Heart left ventricle (tissue), 16 donors: ENCODE data around the gene DNAAF3. TPM values are rescaled to one million over a fixed set of nuclear protein-coding genes. Genes with fewer than 3 reads are reported as not detected.
"Not testable (repeated sequence)": the region's sequence is repeated elsewhere in the genome, so short reads cannot be mapped to it uniquely, and the experiment has no call there.

Source experiments
- ATAC-seq, 4 donors: fragments of 200-7000 bp; cut with Tn5 transposase; one replicate each; pipeline ENCODE4 v1.9.1; 2020 to 2022; ENCODE audit warnings: moderate library complexity in 4 of 4, mild to moderate bottlenecking in 3 of 4, moderate number of reproducible peaks in 1 of 4
- DNase-seq, 5 donors: peaks; one replicate each; pipeline ENCODE4 v3.0.0-alpha.2; 2020
- H3K27ac ChIP-seq, 12 donors: fragments of 200-600 bp; sonication (generic) in 4 of 12; one replicate each; pipeline versions ENCODE4 v1.5.0 to v1.8.0; 2016 to 2022; ENCODE audit warnings: mild to moderate bottlenecking in 2 of 12
- H3K27me3 ChIP-seq, 9 donors: fragments of 200-600 bp; sonication (generic) in 2 of 9; one replicate each; pipeline versions ENCODE4 v1.5.1 to v1.8.0; 2016 to 2022; ENCODE audit warnings: mild to moderate bottlenecking in 3 of 9
- H3K36me3 ChIP-seq, 9 donors: fragments of 200-600 bp; sonication (generic) in 2 of 9; one replicate each; pipeline versions ENCODE4 v1.5.0 to v1.8.0; 2018 to 2022; ENCODE audit warnings: mild to moderate bottlenecking in 2 of 9
- H3K4me1 ChIP-seq, 12 donors: fragments of 200-600 bp; sonication (generic) in 4 of 12; one replicate each; pipeline versions ENCODE4 v1.5.0 to v1.8.0; 2016 to 2022; ENCODE audit warnings: mild to moderate bottlenecking in 3 of 12
- H3K4me3 ChIP-seq, 12 donors: fragments of 200-600 bp; sonication (generic) in 4 of 12; one replicate each; pipeline versions ENCODE4 v1.5.0 to v1.8.0; 2017 to 2022; ENCODE audit warnings: mild to moderate bottlenecking in 9 of 12, moderate library complexity in 4 of 12
- H3K9me3 ChIP-seq, 12 donors: fragments of 200-600 bp; sonication (generic) in 4 of 12; one replicate each; pipeline versions ENCODE4 v1.5.0 to v1.8.0; 2016 to 2022; ENCODE audit warnings: mild to moderate bottlenecking in 1 of 12
- POLR2A ChIP-seq, 2 donors: fragments of 450-650 bp; IDR thresholded peaks; one replicate each; pipeline ENCODE4 v1.6.1; 2017; ENCODE audit warnings: antibody characterized with exemption in 2 of 2, mild to moderate bottlenecking in 2 of 2, moderate library complexity in 2 of 2
- WGBS, 4 donors: extraction: QIAGEN DNeasy Blood & Tissue Kit in 2 of 4; methylation state at CpG; one replicate each; pipeline versions ENCODE4 v1.1.5 to v1.1.7; 2013 to 2018; 5-methylcytosine and 5-hydroxymethylcytosine counted together
- intact Hi-C, 10 donors: fragments of 100-400 bp; cut with DNase I; formaldehyde crosslinking; loops; one replicate each; pipeline versions ENCODE4 v1.11.1 to v1.14.2; 2022
- polyA plus RNA-seq, 2 donors: library from polyadenylated mRNA; stranded (reverse); fragments of 200-250 nt; gene quantifications; one replicate each; pipeline ENCODE4 v1.2.3, GENCODE V29; 2013
- total RNA-seq, 9 donors: library from RNA; depleted of rRNA in 2 of 9; stranded (reverse); fragments of >200 nt in 2 of 9; fragmentation: NEBNext Ultra II Directional in 3 of 9; extraction: Animal tissue kit (Norgen Biotek cat#: 25700) in 3 of 9; gene quantifications; one replicate each; pipeline versions ENCODE4 v1.1.0 to v1.2.4, GENCODE V29; 2016 to 2023
- TF ChIP-seq, protein P1 (sequence below), 12 donors: fragments of 200-600 bp; sonication (generic) in 4 of 12; IDR thresholded peaks; one replicate each; pipeline versions ENCODE4 v1.5.0 to v1.8.0; 2018 to 2022; ENCODE audit warnings: antibody characterized with exemption in 12 of 12, mild to moderate bottlenecking in 5 of 12
- donor health status: ischemic (EF 13 %, LVEDD 7.1; RV severe dilation, severe dysfunction).
- donor health status: healthy with polysubstance abuse.
- donor health status: DM: no; HTN: yes; CAD: no.
- donor health status: DM: no; HTN: no; CAD: no.
- donor health status: ischemic (EF 25% LVEDD 6.9; RV normal size, moderate dysfunction).
- donor health status: ischemic (EF 25% LVEDD 5.7; RV mildly dilated, moderate dysfunction).
- donor health status: healthy.
- donor health status: DM: yes; HTN: yes; CAD: no.
- donor health status: ischemic (EF 35%, LVEDD 5.7; RV mildly dilated, moderate dysfunction).
- donor health status: nonischemic (EF 11% LVEDD 7.7; RV severe dilation, severe dysfunction).
- donor health status: DM: yes; HTN: yes; CAD: no.
- donor health status: PGD.
- donor health status: ischemic (EF 29% LVEDD 5.4; RV normal size, mild dysfunction).
- donor health status: nonischemic (EF 23%, LVEDD 6.1; RV moderate dilation, normal function).

Gene DNAAF3
- total and polyA plus RNA-seq, 11 donors: 0.56 to 5.7 (median 2.1) TPM

GRCh38 chr19:55202199-55202598, 35.8 kb upstream of the DNAAF3 start:
- H3K27ac ChIP-seq, H3K4me3 ChIP-seq, H3K4me1 ChIP-seq, H3K36me3 ChIP-seq, intact Hi-C loops, ATAC-seq, H3K9me3 ChIP-seq, H3K27me3 ChIP-seq: not testable (repeated sequence)
- WGBS, 4 donors: 64 to 79% (median 69%) methylated on average over 7 to 10 of the region's 10 CpGs
- TF ChIP-seq, protein P1, sequence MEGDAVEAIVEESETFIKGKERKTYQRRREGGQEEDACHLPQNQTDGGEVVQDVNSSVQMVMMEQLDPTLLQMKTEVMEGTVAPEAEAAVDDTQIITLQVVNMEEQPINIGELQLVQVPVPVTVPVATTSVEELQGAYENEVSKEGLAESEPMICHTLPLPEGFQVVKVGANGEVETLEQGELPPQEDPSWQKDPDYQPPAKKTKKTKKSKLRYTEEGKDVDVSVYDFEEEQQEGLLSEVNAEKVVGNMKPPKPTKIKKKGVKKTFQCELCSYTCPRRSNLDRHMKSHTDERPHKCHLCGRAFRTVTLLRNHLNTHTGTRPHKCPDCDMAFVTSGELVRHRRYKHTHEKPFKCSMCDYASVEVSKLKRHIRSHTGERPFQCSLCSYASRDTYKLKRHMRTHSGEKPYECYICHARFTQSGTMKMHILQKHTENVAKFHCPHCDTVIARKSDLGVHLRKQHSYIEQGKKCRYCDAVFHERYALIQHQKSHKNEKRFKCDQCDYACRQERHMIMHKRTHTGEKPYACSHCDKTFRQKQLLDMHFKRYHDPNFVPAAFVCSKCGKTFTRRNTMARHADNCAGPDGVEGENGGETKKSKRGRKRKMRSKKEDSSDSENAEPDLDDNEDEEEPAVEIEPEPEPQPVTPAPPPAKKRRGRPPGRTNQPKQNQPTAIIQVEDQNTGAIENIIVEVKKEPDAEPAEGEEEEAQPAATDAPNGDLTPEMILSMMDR (IDR thresholded peaks at IDR 0.05): peak in 1 of 12 donors; percentile 16
- peak in 1 of 5 donors; percentile 42 for DNase-seq

DNA sequence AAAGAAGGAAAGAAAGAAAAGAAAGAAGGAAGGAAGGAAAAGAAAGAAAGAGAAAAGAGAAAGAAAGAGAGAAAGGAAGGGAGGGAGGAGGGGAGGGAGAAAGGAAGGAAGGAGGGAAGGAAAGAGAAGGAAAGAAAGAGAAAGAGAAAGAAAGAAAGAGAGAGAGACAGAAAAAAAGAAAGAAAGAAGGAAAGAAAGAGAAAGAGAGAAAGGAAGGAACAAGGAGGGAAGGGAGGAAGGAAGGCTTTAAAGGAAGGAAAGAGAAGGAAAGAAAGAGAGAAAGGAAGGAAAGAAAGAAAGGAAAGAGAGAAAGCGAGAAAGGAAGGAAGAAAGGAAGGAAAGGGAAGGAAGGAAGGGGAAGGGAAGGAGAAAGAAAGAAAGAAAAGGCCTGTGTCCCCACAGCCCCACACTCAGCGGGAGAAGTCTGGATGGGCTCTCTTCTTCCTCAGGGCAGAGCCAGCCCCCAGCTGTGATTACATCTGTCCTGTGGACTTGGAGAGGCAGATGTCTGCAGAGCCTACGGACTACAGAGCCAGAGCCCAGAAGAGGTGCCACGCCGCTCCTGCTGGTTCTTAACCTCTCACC, 33.3 kb upstream of the DNAAF3 start:
- Histone ChIP-seq H3K9me3 (no peaks in the 10 kb centered on the region), H3K27me3 (no peaks in the 10 kb centered on the region), H3K4me3 (no peak overlapping the region), H3K27ac (no peak overlapping the region), H3K4me1 (no peaks in the 10 kb centered on the region), H3K36me3 (no peaks in the 10 kb centered on the region)
- intact Hi-C loops: no loop called here
- no peak for ATAC-seq
- peak in 1 of 5 donors; percentile 28 for DNase-seq
- no peak for TF ChIP-seq POLR2A (IDR thresholded peaks at IDR 0.05)
- TF ChIP-seq, protein P1 (IDR thresholded peaks at IDR 0.05): no peak
- WGBS, 4 donors: 51 to 67% (median 62%) methylated on average over 3 to 5 of the region's 5 CpGs

- Histone ChIP-seq H3K4me1 (no peaks in the 10 kb centered on the region), H3K36me3 (no peaks in the 10 kb centered on the region), H3K27ac (no peak overlapping the region), H3K4me3 (no peak overlapping the region), H3K9me3 (no peaks in the 10 kb centered on the region), H3K27me3 (no peaks in the 10 kb centered on the region)
- intact Hi-C loops: no loop called here
- DNase-seq: peak in 1 of 5 donors; percentile 10
- no peak for TF ChIP-seq POLR2A (IDR thresholded peaks at IDR 0.05)
- TF ChIP-seq, protein P1 (IDR thresholded peaks at IDR 0.05): no peak
- ATAC-seq: no peak
- 52 to 59% (median 56%) methylated on average over 4 to 5 of the region's 5 CpGs for WGBS, 4 donors
Observed at GRCh38 chr19:55198651-55199050, 32.2 kb upstream of the DNAAF3 start.

DNA sequence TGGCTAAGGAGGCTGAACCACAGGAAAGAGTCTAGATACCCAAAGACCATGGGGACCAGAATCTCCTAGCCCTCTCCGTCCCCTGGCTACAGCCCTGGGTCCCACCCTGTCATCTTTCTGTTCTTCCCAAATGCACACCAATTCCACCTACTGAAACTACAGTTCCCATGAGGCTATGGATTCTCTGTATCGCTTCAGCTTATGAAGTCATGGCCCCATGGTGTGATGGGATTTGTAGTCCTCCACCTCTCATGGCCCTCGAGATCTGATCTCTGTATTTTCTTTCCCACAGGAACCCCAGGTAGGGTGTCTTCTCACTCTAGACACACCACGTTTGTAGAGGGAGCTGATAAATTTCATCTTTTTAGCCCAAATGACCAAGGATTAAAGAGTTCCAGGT, 31.1 kb upstream of the DNAAF3 start:
- DNase-seq (no peak), ATAC-seq (no peak)
- TF ChIP-seq POLR2A (IDR thresholded peaks at IDR 0.05): no peak
- TF ChIP-seq, protein P1 (IDR thresholded peaks at IDR 0.05): no peak
- H3K4me3 ChIP-seq: no peak overlapping the region
- no peak overlapping the region for H3K27ac ChIP-seq
- no peaks in the 10 kb centered on the region for H3K27me3 ChIP-seq
- WGBS, 4 donors: 62 to 68% (median 66%) methylated on average over 4 of the region's 4 CpGs
- H3K36me3 ChIP-seq: no peaks in the 10 kb centered on the region
- no peaks in the 10 kb centered on the region for H3K9me3 ChIP-seq
- intact Hi-C loops: no loop called here
- no peaks in the 10 kb centered on the region for H3K4me1 ChIP-seq
